Neural cell (in vitro differentiated cells): Measurements from ENCODE around the gene NRXN2.

ENCODE experiments used
- CTCF ChIP-seq: fragments of 450-650 bp; IDR thresholded peaks from 2 replicates; pipeline ENCODE4 v1.5.1; 2014; ENCODE audit warnings: antibody characterized with exemption, mild to moderate bottlenecking, moderate library complexity; ENCODE audit not compliant: poor library complexity, severe bottlenecking
- EP300 ChIP-seq: fragments of 450-650 bp; conservative IDR thresholded peaks from 2 replicates; pipeline ENCODE4 v1.6.1; 2014; ENCODE audit warnings: antibody characterized with exemption, mild to moderate bottlenecking, moderate library complexity; ENCODE audit not compliant: poor library complexity, severe bottlenecking
- MXI1 ChIP-seq: fragments of 450-650 bp; conservative IDR thresholded peaks from 2 replicates; pipeline ENCODE4 v1.6.1; 2014; ENCODE audit warnings: antibody characterized with exemption, mild to moderate bottlenecking; ENCODE audit not compliant: poor library complexity, severe bottlenecking
- POLR2AphosphoS5 ChIP-seq: IDR thresholded peaks from 2 replicates; pipeline ENCODE4 v1.6.1; 2012
- REST ChIP-seq: IDR thresholded peaks from 2 replicates; pipeline ENCODE4 v1.6.1; 2012; ENCODE audit warnings: borderline replicate concordance
- SMC3 ChIP-seq: fragments of 450-650 bp; conservative IDR thresholded peaks from 2 replicates; pipeline ENCODE4 v1.6.1; 2014; ENCODE audit warnings: antibody characterized with exemption, mild to moderate bottlenecking, moderate library complexity; ENCODE audit not compliant: poor library complexity

- no peak for TF ChIP-seq CTCF
- TF ChIP-seq POLR2AphosphoS5: no peak
- no peak for TF ChIP-seq MXI1
- TF ChIP-seq REST: no peak
- no peak for TF ChIP-seq SMC3
- no peak for TF ChIP-seq EP300
Measured at GRCh38 chr11:64602466-64603070, 120.4 kb downstream of the NRXN2 start.
